GM15510 (cell line): ENCODE data around the gene EIF2AK3.

Experiments used
- POLR2A ChIP-seq: IDR thresholded peaks from 3 replicates; pipeline ENCODE4 v1.6.1; 2011; ENCODE audit warnings: borderline replicate concordance; ENCODE audit not compliant: insufficient read length; ENCODE audit errors: extremely low read depth

The EIF2AK3 gene

DNA sequence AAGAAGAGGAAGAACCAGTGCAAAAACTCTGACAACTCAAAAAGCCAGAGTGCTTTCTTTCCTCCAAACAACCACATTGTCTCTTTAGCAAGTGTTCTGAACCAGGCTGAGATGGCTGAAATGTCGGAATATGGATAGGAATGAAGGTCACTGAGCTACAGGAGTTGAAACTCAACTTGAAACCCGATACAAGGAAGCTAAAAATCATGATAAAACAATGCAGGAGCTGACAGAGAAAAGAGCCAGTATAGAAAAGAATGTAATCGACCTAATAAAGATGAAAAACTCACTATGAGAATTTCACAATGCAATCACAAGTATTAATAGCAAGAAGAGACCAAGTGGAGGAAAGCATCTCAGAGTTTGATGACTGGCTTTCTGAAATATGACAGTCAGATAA lies 15.0 kb upstream of the EIF2AK3 start:
- no peak for TF ChIP-seq POLR2A

DNA sequence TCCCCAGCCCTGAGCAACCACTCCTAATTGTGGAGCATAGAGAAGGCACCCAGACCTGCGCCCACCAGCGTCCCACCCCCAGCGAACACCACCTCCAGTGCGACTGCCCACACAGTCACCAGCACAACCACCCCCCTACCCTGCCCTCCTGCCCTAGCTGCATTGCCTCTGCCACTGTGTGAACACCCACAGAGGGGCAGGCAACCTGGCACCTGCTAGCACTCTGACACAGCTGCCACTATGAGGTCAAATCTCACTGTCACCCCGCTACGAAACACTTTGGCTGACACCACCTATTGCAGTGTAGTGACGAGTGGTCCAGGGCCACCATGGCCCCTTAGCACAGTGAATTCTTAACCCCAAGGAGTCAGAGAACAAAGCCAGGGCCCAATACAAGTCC lies 14.1 kb upstream of the EIF2AK3 start:
- TF ChIP-seq POLR2A, result no peak

DNA sequence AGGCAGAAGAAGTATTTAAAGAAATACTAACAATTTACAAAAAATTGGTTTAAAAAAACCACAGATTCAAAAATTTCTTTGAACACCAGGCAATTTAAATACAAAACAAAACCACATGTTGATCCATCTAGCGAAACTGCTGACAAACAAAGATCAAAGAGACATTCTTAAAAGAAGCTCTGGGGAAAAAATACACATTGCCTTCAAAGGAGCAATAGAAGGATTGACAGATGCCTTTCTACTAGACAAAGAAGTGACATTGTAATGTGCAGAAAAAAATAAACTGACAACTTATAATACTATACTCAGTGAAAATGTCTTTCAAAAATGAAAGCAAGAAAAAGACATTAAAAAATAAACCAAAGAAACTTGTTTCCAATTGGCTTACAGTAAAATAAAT lies 12.6 kb upstream of the EIF2AK3 start:
- no peak for TF ChIP-seq POLR2A

DNA sequence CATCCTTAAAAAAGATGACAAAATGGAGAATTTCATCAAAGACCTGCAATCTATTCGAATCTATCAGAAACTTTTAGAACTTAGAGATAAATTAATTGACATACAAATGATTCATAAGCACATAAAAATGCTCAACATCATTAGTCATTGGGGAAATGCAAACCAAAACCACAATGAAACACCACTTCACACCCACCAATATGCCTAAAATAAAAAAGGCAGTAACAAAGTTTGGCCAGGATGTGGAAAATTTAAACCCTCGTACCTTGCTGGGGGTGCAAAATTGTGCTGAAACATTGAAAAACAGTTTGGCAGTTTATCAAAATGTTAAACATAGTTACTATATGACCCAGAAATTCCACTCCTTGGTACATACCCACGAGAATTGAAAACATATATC lies 11.5 kb upstream of the EIF2AK3 start:
- no peak for TF ChIP-seq POLR2A

DNA sequence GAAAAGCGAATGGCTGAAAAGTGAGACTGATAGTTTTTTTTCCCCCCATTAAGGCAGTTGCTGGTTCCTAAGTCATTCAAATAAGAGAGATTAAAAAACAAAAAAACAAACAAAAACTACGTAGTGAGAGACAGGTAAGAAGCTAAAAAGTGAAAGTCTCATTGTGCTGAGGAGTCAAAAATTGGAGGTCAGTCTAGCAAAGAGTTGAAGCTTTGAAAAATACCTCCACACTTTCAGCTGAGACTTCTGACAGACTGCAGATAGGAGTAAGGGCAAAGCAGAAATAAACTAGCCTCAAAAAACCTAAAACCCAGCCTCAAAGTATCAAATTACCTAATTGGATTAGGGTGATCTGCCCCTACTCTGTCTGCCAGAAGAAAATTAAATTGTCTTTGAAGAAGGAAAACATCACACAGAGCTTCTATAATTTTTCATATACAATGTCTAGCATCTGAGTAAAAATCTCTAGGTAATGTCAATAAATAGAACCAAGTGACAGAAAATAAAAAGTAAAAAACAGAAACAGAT lies 10.9 kb upstream of the EIF2AK3 start:
- no peak for TF ChIP-seq POLR2A

DNA sequence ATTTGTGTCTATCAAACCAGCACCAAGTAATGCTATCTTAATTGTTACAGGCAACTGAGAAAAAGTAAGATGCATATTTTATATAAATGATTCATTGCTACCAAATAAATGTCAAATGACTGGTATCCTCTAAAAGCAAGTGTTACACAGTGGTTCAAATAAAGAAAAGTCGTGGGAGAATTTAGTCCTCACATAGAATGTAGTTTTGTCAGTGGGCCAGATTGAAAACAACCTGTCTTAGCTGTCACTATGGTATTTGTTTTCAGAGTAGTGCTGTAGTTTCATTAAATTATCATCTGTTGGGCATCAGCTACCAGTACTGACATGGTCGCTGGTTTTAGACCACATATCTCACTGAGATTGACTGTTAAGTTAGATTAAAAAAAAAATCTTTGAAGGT lies 10.2 kb upstream of the EIF2AK3 start:
- no peak for TF ChIP-seq POLR2A

DNA sequence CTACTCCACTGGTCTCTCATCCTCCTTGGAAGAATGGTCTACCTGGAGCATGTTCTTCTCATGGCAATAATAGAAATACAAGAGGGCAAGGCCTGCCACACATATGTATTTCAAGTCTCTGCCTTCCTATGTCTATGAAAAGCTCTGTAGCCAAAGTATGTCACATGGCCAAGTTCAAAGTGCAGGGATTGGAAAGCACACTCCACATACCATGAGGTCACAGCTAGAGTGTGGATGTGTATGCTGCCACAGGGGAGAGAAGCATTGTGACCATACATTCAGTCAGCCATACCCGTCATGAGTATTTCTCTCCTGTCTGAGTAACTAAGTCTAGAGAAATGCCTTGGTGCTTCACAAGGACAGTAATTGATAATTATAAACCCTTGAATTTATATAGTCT lies 8.8 kb upstream of the EIF2AK3 start:
- TF ChIP-seq POLR2A, result no peak

DNA sequence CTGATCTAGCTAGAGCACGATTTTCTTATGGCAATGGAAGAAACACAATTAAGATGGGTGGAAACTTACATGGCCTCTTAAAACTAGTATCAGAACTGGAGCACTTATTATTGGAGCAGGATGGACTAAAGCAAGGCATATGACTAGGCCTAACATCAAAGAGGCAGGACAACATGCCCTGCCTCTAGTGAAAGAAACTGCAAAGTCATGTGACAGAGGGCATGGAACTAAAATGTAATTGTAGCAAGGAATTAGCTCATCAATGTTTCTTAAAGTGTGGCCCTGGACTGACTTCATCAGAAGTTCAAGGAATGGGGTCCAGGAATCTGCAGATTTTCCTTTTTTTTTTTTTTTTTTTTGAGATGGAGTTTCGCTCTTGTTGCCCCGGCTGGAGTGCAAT lies 5.3 kb upstream of the EIF2AK3 start:
- TF ChIP-seq POLR2A, result no peak

DNA sequence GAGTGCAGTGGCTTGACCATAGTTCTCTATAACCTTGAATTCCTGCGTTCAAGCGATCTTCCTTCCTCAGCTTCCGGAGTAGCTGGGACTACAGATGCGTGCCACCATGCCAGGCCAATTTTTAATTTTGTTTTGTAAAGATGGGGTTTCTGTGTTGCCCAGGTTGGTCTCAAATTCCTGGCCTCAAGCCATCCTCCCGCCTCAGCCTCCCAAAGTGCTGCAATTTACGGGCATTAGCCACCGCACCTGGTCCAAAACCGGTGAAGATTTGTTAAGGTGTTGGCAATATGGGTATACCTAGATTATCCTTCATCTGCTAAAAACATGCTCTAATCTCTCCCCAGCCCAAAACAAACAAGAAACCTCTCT lies 1.3 kb upstream of the EIF2AK3 start:
- TF ChIP-seq POLR2A, result no peak

DNA sequence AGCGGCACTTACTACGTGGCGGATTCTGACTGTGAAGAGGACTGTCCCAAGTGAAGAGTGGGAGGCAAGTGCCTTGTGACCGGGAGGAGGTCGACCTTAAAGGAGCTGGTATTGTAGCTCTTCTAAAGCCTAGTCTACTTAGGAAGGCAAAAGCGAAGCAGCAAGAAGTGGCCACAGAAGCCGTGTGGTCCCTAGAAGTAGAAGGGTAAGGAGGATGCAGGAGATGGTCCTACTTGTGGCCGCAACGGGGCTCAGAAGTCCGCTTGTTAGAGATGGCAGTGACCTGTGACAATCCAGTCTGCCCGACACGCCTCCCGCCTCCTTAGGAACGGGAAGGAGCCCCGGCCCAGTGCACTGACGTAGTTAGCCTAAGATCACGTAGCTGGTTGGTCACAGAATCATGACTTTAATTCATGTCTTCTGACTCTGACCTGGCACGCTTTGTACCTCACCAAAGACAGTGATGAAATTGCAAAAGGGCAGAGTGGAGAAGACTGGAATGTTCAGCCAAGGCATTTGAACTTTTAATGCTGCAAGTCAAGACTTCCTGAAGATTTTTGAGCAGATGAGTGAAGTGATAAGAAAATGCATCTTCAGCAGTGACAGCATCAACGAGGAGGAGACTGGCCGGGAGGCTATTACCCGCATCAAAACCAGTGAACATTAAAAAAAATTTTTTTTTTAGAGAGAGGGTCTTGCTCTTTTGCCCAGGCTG lies 749 bp upstream of the EIF2AK3 start:
- TF ChIP-seq POLR2A, result peak; percentile 75

DNA sequence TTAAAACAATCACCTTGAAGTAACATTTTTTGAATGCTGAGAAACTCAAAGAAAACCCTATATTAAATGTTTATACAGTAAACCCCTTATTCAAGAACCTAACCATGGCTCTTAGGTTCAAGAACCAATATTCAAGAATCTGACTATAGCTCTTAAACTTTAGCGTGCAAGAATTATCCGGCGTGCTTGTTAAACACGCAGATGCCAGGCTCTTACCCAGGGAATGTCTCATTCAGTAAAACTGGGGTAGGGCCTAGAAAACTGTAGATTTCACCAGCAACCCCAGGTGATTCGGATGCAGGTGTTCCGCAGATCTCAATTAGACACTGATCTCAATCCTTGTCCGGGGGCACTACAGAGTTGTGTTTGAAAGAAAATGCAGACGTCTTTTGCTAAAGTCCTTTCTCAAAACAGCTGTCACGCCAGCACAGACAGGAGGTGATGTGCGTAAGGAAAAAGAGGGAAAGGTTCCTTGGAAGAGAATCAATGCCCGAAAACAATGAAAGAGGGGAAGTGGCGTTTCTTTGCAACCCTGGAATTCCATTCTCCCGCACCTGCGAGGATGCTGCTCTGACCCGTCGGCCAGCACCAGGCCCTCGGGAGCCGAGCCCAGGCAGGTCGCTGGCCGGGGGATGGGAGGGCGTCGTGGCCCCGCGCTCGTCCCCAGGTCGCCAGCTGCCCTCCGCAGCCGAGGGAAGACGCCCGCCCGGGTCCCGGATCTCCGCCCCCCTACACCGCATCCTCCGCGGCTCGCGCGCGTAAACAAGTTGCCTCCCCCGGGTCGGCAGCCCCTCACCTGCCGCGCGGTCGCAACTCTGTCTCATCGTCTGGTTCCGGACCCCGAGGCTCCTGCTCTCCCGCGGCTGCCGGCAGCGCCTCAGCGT lies 851 bp downstream of the EIF2AK3 start:
- no peak for TF ChIP-seq POLR2A

DNA sequence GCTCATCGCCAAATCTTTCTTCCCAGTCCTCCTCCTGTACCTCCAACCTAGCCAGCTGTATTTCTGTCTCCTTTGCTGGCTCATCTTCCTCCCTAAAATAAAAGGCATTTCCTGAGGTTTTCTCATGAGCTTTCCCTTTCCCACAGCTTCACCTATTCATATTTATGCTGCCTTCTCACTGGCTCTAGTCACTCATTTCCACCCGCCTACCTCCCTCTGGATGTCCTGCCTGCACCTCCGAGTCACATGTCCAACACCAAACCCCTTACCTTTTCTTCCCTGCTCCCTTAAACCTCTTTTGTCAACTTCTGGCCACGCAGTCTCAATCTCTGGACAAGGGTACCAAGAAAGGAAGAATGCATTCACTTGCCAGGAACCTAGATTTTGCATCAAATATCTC lies 2.8 kb downstream of the EIF2AK3 start:
- no peak for TF ChIP-seq POLR2A

DNA sequence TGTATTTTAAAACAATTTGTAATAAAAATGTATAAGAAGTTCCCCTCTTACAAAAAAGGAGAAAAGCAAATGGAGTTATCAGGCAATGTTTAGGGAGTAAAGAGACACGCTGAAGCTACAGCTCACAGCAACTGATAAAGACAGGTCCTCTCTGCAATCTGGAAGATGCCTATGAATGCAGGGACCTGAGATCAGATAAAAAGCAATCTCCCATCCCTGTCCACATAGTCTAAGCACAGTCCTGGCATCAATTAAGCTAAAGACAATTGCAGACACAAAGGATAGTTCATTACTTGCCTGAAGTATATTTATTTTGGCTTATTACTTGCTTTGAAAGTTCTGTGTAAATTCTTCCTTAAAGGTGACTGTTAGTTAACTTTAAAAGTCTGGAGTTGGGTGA lies 5.0 kb downstream of the EIF2AK3 start:
- TF ChIP-seq POLR2A, result no peak

DNA sequence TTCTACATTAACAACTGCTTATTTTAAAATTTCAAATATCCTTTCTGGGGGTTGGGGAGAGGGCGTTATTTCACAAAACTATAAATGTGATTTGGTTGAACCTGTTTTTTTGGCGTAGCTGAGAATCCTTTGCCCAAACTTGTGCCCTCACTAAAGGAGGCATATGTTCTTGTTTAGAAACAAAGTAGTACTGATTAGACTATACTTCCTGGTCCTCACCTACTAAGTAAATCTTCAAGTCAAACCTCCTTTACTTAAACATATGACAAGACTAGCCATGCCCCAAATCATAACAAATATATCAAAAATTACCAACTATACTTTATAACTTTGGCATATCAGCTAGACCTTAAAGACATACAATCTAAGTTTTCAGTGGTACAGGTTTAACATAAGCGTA lies 5.8 kb downstream of the EIF2AK3 start:
- TF ChIP-seq POLR2A, result no peak

DNA sequence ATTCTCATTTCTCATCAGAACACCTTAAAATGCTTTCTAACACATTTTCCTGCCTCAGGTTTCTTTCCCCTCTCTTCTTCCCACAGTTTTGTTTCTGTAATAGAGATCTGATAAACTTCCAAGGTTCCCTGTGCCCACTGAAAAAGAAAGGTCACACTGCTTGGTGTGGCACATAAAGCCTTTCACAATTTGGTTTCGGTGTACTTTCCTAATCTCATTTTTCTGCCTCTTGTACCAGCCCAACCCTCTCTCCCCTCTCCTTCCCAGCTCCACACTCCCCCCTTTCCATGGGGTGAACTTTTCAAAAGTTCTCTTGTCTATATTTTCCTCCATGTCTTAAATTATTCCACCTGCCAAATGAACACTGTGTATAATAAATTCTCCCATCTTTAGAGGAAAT lies 7.2 kb downstream of the EIF2AK3 start:
- no peak for TF ChIP-seq POLR2A

DNA sequence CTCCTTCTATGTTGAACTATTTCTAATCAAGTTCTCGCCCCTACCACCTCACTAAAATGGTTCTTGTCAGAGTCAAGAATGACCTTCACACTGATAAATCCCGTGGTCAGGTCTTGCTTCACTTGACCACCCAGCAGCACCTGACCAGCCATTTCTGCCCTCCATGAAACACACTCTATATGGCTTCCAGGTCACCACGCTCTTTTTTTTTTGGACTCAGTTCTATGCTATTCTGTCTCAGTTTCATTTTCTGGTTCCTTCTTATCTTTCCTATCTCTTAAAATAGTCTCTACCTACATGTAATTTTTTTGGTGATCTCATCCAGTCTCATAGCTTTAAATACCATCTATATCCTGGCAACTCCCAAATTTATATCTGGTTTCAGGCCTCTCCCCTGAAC lies 11.4 kb downstream of the EIF2AK3 start:
- no peak for TF ChIP-seq POLR2A
